Mammary epithelial cell (primary cell): Measurements from ENCODE around the gene DTNBP1.

Source experiments
- CTCF ChIP-seq, 2 donors: IDR thresholded peaks in 1 of 2; conservative IDR thresholded peaks in 1 of 2; 2 replicates each; pipeline ENCODE4 v1.5.1; 2011 to 2012; ENCODE audit warnings: inconsistent platforms in 2 of 2, low read length in 2 of 2, mild to moderate bottlenecking in 2 of 2, control low read depth in 1 of 2, low read depth in 1 of 2; ENCODE audit not compliant: insufficient read depth in 1 of 2; ENCODE audit errors: extremely low read depth in 1 of 2
- EZH2 ChIP-seq: IDR thresholded peaks from 2 replicates; pipeline ENCODE4 v1.6.1; 2012; ENCODE audit warnings: low read length, inconsistent platforms, borderline replicate concordance

- TF ChIP-seq CTCF (conservative IDR thresholded peaks at IDR 0.05 in 1 of 2, IDR thresholded peaks at IDR 0.05 in 1 of 2; ENCODE audit: extremely low read depth in 1 of 2, insufficient read depth in 1 of 2, low read depth in 1 of 2, low read length in 2 of 2) (no peak), EZH2 (no peak)
Observed at GRCh38 chr6:15499591-15499990, 163.2 kb downstream of the DTNBP1 start.
